ENCODE data around the gene SLC5A12. TPM values are rescaled to one million over a fixed set of nuclear protein-coding genes. Genes with fewer than 3 reads are reported as not detected.

Gene SLC5A12
- total RNA-seq, 1 experiment from 2014 or later: not detected

DNA sequence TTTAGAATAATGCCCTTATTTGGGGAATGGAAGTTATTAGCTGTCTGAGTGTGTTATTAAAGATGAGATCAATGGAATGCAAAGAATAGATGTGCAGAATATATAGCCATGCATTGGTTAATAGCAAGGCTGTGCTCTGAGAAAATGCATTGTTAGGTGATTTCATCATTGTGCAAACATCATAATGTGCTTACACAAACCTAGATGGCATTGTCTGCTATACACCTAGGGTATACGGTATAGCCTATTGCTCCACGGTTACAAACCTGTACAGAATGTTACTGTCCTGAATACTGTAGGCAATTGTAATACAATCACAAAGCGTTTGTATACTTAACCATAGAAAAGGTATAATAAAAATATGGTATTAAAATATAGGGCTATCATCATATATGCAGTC, 25.5 kb downstream of the SLC5A12 start:
- no peak overlapping the region for H3K27ac ChIP-seq (ENCODE audit: low read depth, low read length, poor library complexity, severe bottlenecking)
- no peaks in the 10 kb centered on the region for H3K9me3 ChIP-seq (ENCODE audit: low read depth, low read length, poor library complexity, severe bottlenecking)
- BruUV-seq (replicated peaks): no TSS peak
- intact Hi-C loops (cut with micrococcal nuclease; ENCODE audit: unreplicated experiment): no loop called here
- peaks cover 42% of the 10 kb centered on the region for H3K27me3 ChIP-seq (replicated peaks; ENCODE audit: insufficient read depth, low read depth, low read length, poor library complexity)
- no peak for DNase-seq (ENCODE audit: low spot score)
- TF ChIP-seq, protein P1, sequence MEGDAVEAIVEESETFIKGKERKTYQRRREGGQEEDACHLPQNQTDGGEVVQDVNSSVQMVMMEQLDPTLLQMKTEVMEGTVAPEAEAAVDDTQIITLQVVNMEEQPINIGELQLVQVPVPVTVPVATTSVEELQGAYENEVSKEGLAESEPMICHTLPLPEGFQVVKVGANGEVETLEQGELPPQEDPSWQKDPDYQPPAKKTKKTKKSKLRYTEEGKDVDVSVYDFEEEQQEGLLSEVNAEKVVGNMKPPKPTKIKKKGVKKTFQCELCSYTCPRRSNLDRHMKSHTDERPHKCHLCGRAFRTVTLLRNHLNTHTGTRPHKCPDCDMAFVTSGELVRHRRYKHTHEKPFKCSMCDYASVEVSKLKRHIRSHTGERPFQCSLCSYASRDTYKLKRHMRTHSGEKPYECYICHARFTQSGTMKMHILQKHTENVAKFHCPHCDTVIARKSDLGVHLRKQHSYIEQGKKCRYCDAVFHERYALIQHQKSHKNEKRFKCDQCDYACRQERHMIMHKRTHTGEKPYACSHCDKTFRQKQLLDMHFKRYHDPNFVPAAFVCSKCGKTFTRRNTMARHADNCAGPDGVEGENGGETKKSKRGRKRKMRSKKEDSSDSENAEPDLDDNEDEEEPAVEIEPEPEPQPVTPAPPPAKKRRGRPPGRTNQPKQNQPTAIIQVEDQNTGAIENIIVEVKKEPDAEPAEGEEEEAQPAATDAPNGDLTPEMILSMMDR (conservative IDR thresholded peaks at IDR 0.05; ENCODE audit: low read depth, low read length): no peak
- no peak for TF ChIP-seq EZH2 (IDR thresholded peaks at IDR 0.05; ENCODE audit: borderline replicate concordance, low read depth, low read length, poor library complexity, severe bottlenecking)
- no peaks in the 10 kb centered on the region for H3K4me1 ChIP-seq (ENCODE audit: insufficient read depth, low read length, poor library complexity, severe bottlenecking)
- CTCF ChIA-PET: no interaction called here
- no peaks in the 10 kb centered on the region for H3K36me3 ChIP-seq (ENCODE audit: insufficient read depth, low read length, poor library complexity, severe bottlenecking)
- no peak overlapping the region for H3K4me3 ChIP-seq (ENCODE audit: low read depth, low read length, poor library complexity, severe bottlenecking)
- POLR2A ChIA-PET (ENCODE audit: low non-redundant PET): no interaction called here

GRCh38 chr11:26688701-26689100, 33.2 kb downstream of the SLC5A12 start:
- no peak for TF ChIP-seq EZH2 (IDR thresholded peaks at IDR 0.05; ENCODE audit: borderline replicate concordance, low read depth, low read length, poor library complexity, severe bottlenecking)
- TF ChIP-seq, protein P1 (conservative IDR thresholded peaks at IDR 0.05; ENCODE audit: low read depth, low read length): no peak
- BruUV-seq (replicated peaks): no TSS peak
- CTCF ChIA-PET: no interaction called here

DNA sequence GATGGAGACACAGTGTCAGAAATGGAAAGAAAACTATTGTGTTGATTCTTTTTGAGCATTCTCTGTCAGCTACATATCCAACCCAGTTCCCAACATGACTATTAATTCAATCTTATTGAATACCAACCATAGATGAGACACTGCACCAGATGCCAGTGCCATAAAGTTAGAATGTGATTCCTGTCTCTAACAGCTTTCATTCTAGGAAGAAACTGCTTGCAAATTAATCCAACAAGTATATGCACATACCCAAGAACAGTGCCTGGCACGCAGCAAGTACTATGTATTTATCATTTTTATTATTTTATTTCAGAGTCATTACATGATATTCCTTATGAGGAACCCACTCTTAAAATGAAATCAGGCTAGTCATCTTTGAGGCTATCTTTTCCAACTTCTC, 34.5 kb downstream of the SLC5A12 start:
- BruUV-seq (replicated peaks): no TSS peak
- POLR2A ChIA-PET (ENCODE audit: low non-redundant PET): no interaction called here

More at GRCh38 chr11:26688701-26689100, 33.2 kb downstream of the SLC5A12 start:
- no peak overlapping the region for H3K27ac ChIP-seq (ENCODE audit: low read depth, low read length, poor library complexity, severe bottlenecking)
- peaks cover 52% of the 10 kb centered on the region for H3K27me3 ChIP-seq (replicated peaks; ENCODE audit: insufficient read depth, low read depth, low read length, poor library complexity)
- H3K36me3 ChIP-seq (ENCODE audit: insufficient read depth, low read length, poor library complexity, severe bottlenecking): no peaks in the 10 kb centered on the region
- no peak overlapping the region for H3K4me3 ChIP-seq (ENCODE audit: low read depth, low read length, poor library complexity, severe bottlenecking)
- POLR2A ChIA-PET (ENCODE audit: low non-redundant PET): no interaction called here
- intact Hi-C loops (cut with micrococcal nuclease; ENCODE audit: unreplicated experiment): no loop called here
- no peak for DNase-seq (ENCODE audit: low spot score)
- no peaks in the 10 kb centered on the region for H3K9me3 ChIP-seq (ENCODE audit: low read depth, low read length, poor library complexity, severe bottlenecking)
- no peaks in the 10 kb centered on the region for H3K4me1 ChIP-seq (ENCODE audit: insufficient read depth, low read length, poor library complexity, severe bottlenecking)

More for the DNA sequence above, 34.5 kb downstream of the SLC5A12 start:
- no peaks in the 10 kb centered on the region for H3K36me3 ChIP-seq (ENCODE audit: insufficient read depth, low read length, poor library complexity, severe bottlenecking)
- intact Hi-C loops (cut with micrococcal nuclease; ENCODE audit: unreplicated experiment): no loop called here
- no peak overlapping the region for H3K4me3 ChIP-seq (ENCODE audit: low read depth, low read length, poor library complexity, severe bottlenecking)
- H3K9me3 ChIP-seq (ENCODE audit: low read depth, low read length, poor library complexity, severe bottlenecking): no peaks in the 10 kb centered on the region
- H3K27me3 ChIP-seq (replicated peaks; ENCODE audit: insufficient read depth, low read depth, low read length, poor library complexity): peaks cover 61% of the 10 kb centered on the region
- H3K27ac ChIP-seq (ENCODE audit: low read depth, low read length, poor library complexity, severe bottlenecking): no peak overlapping the region
- CTCF ChIA-PET: no interaction called here
- no peaks in the 10 kb centered on the region for H3K4me1 ChIP-seq (ENCODE audit: insufficient read depth, low read length, poor library complexity, severe bottlenecking)
- DNase-seq (ENCODE audit: low spot score): no peak
- TF ChIP-seq, protein P1 (conservative IDR thresholded peaks at IDR 0.05; ENCODE audit: low read depth, low read length): no peak
- TF ChIP-seq EZH2 (IDR thresholded peaks at IDR 0.05; ENCODE audit: borderline replicate concordance, low read depth, low read length, poor library complexity, severe bottlenecking): no peak

Data from A673 (cell line).